Measurements from ENCODE around the gene ACOT7.

The ACOT7 gene

DNA sequence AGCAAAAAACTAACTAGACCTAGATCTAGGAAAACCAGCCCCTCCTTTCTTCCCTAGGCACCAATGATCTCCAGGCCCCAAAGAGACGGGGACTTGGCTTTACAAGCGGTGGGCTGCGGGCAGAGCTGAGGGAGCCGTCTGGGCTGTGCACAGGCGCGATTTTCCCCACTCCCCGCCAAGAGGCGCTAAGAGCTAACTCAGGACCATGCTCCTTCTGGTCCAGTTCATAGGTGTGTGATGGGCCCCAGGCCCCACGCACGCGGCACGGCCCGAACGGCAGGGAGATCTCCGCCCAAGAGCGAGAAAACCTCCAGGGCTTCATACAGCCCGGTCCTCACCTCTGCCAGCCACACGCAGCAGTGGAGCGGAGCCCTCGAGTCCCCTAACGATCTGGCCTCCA lies 125.2 kb downstream of the ACOT7 start:
- DNase-seq (ENCODE audit: low spot score): no peak

DNA sequence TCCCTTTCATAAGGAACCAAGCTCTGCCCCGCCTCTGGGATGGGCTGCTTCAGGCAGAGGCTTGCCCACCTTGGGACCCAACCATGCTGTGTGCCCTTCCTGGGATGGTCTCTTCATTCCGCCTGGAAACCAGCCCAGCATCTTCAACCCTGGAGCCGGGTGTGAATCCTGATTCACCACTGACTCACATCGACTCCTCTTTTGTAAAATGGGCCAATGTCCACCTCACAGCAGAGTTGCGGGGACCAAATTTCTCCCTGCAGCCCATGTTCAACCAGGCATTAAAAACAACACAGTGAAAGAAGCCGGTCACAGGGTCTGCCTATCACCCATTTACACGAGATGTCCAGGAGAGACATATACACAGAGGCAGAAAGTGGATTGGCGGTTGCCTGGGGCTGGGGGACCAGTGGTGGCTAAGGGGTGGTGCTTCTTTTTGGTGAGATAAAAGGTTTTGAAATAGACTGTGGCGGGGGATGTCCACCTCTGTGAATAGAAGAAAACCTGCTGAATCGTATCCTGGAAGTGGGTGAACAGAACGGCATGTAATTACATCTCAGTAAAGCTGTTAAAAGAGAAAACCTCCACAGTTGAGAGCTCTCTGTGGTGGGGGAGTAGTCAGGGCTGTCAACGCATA lies 125.8 kb downstream of the ACOT7 start:
- no peak for DNase-seq (ENCODE audit: low spot score)

DNA sequence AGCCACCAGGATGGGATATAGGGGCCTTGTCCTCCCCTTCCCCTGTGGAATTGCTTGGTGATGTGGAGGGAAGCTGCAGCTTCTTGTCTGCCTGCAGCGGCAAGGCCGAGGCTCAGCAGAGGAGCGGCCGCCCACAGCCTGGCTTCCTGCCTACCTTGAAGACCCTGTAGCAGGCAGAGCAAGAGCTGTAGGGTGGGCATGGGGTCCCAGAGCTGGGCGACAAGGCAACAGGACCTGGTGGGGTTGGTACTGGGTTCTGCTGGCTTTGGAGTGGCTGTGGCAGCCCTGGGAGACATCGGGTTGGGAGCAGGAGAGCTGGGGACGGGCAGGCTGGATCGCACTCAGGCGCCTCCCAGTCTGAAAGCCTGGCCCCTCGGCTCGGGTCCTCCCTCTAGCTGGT lies 126.9 kb downstream of the ACOT7 start:
- no peak for DNase-seq (ENCODE audit: low spot score)

GRCh38 chr1:6265151-6265550 lies 128.4 kb downstream of the ACOT7 start:
- DNase-seq (ENCODE audit: low spot score): no peak

DNA sequence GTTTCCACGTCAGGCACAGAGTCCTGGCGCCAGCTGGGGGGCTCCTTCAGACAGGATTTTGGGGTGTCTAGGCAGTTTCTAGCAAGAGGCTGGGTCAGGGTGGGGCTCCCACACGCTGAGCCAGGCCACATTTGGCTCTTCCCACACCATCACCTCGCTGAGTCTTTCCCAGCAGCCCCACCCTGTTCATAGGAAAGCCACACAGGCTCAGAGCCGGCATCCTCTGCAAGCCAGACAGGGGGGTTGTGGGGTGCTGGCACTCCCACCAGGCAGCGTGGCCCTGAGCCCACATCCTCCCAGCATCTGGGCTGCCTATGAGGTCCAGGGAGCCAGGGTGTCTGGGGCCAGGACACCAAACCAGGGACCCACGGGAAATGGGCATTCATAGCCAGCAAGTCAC lies 129.9 kb downstream of the ACOT7 start:
- DNase-seq (ENCODE audit: low spot score): no peak

DNA sequence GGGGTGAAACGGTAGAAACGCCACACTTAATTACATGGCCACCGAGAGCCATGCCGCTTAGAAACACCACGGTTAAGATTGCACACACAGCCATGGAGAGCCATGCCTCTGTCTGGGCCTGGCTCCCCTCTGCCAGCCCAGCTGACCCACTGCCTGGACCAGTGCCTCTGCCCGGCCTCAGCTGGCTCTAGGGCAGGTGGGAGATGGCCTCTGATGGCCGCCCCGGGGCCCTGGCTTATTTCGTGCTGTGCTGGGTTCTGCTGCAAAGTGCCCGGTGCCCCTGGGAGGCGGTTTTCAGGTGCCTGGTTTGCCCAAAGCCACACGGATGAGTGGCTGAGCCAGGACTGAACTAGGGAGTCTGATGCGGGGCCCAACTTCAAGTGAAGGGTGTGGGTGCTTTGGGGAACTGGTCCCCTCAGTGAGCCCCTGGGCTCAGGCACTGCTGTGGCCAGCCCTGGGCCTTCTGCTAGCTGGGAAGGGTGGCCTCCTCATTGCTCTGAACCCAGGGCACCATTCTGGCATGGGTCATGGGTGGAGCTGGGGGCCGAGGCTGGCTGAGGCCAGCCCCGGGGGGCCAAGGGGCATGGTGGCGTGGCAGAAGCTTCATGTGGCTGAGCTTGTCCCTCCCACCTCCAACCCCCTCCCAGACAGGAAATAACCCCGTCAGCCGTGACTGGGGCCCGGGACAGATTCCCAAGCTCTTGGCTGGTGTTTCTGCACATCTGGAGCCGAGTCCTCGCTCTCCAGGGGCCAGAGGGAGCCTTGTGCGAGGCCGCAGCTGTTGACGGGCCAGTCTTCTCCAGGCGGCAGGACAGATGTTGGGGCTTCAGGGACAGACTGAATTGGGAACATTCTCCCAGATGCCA lies 130.8 kb downstream of the ACOT7 start:
- no peak for DNase-seq (ENCODE audit: low spot score)

DNA sequence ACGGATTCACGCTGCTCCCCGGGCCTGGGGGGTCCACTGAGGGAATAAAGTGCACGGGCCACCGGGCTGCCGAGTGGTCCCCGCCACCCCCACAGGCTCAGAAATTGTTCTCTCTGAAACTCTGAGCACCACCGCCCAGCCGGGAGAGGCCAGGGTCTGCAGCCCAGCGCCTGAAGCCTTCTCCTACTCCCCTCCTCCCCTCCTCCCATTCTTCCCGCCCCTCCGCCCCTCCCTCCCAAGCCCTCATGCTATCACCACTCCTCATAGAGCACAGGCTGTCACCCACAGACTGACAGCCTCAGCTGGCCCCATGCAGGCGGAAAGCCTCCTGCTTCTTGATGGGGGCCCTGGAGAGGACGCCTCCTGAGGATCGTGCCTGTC lies 132.0 kb downstream of the ACOT7 start:
- DNase-seq (ENCODE audit: low spot score): no peak

DNA sequence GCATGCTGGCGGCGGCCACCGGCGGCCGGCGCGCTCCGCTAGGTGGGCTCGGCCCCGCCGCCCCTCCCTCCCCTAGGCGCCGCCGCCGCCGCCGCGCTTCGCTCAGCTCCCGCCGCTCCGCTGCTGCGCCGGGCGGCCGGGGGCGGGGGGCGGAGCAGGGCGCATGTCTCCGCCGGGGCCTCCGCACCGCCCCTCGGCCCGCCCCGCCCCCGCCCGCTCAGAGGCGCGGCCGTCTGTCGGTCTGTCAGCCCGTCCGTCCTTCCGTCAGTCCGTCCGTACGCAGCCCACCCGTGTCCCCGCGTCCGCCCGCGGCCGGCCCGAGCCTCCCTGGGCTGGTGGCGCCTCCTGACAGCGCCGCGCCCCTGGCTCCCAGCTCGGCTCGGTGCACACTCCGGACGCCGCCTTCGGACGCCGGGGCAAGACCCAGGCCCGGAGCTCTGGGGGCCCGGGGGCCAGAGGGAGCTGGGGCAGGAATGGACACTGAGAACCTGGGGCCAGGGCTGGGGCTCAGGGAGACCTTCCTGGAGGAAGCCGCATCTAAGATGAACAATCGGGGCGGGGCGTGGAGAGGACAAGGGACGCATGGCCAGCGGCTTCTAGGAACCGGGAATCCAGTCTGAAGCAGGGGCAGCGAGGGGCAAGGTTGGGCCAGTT lies 132.5 kb downstream of the ACOT7 start, which contains the start of gene GPR153:
Gene GPR153 (minus strand): TSS at position 138 of the 654 bp plus-strand sequence. CDS start 6,193 bp downstream, outside the sequence.
- no peak for DNase-seq (ENCODE audit: low spot score)

DNA sequence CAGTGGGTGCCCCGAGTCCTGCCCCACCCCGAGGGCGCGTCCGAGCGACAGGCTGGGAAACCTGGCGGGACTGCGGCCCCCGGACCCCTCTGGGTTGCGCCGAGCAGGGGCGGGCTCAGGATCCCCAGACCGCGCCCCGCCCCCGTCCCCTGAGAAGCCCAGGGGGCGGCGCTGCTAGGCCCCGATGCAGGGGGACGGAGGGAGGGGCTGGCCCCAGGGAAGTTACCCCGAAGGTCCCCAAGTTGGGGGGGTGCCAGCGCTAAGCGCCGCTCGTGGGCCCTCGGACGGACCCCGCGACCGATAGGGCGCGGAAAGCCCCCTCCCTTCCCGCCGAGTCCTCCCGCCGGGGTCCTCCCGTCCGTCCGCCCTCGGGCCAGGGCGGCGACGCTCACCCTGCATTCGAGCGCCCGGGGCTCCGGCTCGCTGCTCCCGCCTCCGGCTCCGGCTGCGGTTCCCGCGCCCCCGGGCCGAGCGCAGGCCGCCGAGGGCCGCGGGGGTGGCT lies 133.1 kb downstream of the ACOT7 start:
- DNase-seq (ENCODE audit: low spot score): no peak

DNA sequence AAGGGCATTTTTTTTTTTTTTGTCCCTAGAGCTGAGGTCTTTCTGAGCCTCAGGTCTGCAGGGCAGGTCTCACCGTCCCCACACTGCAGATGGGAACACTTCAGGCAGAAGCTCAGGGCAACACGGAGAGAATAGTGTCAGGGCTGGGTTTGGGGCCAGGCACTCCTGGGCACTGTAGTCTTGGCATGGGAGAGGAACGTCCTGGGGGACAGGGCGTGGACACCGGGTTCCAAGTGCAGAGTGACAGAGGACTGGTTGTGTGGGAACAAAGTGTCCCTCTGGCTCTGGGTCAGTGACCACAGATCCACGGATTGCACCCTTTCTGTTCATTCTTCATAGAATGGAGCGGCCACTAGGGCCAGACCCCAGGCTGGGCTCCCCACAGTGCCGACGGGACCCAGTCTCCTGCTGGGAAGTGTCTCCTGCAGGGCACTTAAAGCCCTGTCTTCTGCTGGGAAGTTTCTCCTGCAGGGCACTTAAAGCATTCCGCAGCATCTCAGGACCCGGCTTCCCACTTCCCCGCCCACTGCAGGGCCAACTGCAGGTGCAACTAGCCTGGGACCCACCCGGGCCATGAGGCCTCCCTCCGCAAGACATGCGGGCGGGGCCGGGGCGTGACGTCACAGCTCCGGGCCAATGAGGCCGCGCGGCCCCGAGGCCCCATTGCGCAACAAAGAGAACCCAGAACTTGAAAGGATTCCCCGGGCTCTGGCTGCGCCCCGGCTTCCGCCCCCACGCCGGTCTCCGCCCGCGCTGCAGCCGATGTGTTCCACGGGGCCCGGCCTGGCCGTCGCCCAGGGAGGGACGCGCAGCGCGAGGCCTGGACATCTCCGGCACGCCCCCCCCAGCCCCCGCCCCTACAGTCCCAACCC lies 133.8 kb downstream of the ACOT7 start:
- DNase-seq (ENCODE audit: low spot score): peak; percentile 29

DNA sequence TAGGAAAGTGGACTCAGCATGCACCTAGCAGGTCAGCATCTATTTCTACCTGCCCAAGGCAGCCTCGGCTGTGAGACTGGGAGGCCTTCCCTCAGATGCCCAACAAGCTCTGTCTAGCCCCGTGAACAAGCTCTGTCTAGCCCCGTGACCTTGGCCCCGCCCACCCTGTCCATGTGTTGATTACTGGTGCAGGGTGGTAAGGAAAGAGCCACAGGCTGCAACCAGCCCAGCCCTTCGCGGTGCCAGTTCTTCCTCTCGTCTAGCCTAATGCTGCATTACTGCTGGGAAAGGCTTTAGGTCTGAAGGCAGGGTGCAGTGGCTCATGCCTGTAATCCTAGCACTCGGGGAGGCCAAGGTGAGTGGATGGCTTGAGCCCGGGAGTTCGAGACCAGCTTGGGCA lies 134.9 kb downstream of the ACOT7 start:
- DNase-seq (ENCODE audit: low spot score): no peak

DNA sequence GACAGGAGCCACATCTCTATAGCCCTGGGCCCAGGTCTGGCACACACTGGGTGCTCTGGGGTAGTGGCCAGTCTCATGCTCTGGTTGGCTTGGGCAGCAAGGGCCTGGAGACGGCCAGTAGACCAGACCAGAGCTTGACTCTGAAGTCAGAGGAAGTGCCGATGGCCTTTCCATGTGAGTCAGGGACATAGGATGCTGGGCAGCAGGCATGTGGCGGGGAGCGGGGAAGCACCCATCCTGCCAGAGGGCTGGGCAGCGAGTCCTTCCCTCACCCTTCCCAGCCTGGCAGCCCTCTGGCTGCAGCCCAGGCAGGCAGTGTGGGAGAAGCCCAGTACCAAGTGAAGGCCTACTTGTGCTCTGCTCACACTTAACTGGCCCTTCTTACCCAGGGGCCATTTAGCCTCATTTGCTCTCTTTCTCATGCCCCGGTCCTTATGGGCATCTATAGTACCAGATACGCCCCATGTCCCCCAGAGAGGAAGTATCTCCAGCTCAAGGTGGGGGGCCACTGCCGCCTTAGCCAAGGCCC lies 136.0 kb downstream of the ACOT7 start:
- no peak for DNase-seq (ENCODE audit: low spot score)

- DNase-seq (ENCODE audit: low spot score): no peak
Measured at GRCh38 chr1:6256645-6257044, 136.9 kb downstream of the ACOT7 start.

GRCh38 chr1:6254691-6255090 lies 138.9 kb downstream of the ACOT7 start:
- no peak for DNase-seq (ENCODE audit: low spot score)

DNA sequence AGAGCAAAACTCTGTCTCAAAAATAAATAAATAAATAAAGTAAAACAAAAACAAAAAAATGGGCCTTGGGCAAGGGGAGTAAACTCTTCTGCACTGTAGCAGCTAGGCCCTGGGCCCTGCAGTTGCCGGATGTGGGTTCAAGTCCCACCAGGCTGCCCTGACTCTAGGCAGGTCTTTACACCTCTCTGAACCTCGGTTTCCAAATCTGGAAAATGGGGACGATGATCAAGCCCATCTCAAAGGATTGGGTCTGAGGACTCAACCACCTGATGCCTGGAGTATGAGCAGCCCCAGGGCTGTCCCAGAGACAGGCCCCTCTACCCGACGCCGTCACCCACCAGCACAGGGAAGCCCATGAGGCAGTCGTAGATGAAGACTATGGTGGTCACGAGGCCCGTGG lies 140.2 kb downstream of the ACOT7 start:
- DNase-seq (ENCODE audit: low spot score): no peak

GRCh38 chr1:6252374-6252710 lies 141.2 kb downstream of the ACOT7 start:
- DNase-seq (ENCODE audit: low spot score): no peak

GRCh38 chr1:6251681-6252373 lies 141.7 kb downstream of the ACOT7 start:
- no peak for DNase-seq (ENCODE audit: low spot score)

DNA sequence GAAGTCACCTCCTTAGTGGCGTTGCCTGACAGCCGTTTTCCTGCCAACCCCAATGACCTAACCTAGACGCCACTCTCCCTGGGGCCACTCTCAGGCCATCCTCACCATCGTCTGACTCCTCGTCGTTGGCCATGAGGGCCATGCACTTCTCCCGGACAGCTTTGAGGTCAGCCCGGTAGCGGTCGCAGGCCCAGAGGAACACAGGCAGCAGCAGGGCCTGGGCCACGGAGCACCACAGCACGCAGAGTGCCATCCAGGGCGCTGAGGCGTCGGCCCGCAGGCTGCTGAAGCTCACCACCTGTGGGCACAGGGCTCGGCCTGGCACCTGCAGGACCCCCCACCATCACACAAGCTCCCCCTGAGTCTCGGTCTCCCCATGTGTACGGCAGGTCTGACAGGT lies 142.3 kb downstream of the ACOT7 start:
- no peak for DNase-seq (ENCODE audit: low spot score)

DNA sequence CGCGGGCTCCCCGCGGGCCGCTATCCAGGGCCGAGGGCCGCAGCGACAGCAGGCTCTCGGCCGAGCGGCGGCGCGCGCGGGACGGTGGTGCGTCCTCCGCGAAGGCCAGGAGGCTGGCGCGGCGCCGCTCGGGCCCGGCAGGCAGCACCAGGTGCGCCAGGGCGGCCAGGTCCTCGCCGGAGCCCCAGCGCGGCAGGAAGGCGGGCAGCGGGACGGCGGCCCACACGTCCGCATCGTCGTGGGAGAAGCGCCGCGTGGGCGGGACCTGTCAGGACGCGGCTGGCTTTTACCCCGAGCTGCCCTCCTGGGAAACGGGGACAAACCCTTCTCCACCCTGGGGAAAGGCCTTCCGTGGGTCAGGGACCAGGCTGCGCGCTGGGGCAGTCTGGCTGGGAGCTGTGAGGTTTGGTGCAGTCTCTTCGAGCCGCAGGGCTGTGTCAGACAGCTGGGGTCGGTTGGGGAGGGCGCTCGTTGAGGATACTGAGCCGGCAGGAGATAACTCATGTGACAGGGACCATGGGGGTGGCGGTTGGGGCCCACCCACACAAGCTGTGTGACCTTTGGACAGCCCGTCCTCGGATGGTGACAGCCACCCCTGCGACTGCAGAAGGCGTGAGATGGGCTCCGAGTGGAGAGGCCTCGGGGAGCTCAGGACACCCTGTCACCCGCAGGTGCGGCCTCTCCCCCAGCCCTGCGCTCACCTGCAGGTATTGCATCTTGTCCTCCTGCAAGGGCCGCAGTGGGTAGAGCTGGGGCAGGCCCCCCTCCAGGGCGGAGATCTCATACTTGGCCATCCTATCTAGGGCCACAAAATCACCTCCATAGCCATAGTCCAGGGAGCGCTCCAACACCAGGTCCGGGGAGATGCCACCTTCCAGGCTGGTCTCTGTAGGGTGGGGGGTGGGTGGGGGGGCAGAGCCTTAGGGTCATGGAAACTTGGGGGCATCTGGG lies 143.6 kb downstream of the ACOT7 start:
- no peak for DNase-seq (ENCODE audit: low spot score)

All from pons (tissue), 1 donor.